Keratinocyte (primary cell): ENCODE data around the gene MLLT3. TPM values are rescaled to one million over a fixed set of nuclear protein-coding genes. Genes with fewer than 3 reads are reported as not detected.

Experiments
- DNase-seq: peaks from one replicate; pipeline ENCODE4 v3.0.0-alpha.2; 2011; ENCODE audit warnings: low read depth, missing footprints, low spot score
- FAIRE-seq: peaks from 2 replicates; lab custom pipeline; 2011; peaks lifted over from hg19 to GRCh38; lab: Jason Lieb, UNC
- H2AFZ ChIP-seq: 2 replicates; pipeline ENCODE4 v1.6.0; 2012; ENCODE audit warnings: low read length, control low read depth, inconsistent platforms; ENCODE audit not compliant: control insufficient read depth
- H3K27ac ChIP-seq: 2 replicates; pipeline ENCODE4 v1.5.1; 2011; ENCODE audit warnings: low read length; ENCODE audit not compliant: control insufficient read depth, insufficient read depth
- H3K27me3 ChIP-seq: 3 replicates; pipeline ENCODE4 v1.6.0; 2011; ENCODE audit warnings: low read length; ENCODE audit not compliant: control insufficient read depth, insufficient read depth; ENCODE audit errors: extremely low read depth
- H3K36me3 ChIP-seq, 2 experiments: 2 replicates in 1 of 2; 3 replicates in 1 of 2; pipeline ENCODE4 v1.5.1; 2011; ENCODE audit warnings: low read length in 2 of 2, mild to moderate bottlenecking in 1 of 2; ENCODE audit not compliant: control insufficient read depth in 2 of 2, insufficient read depth in 2 of 2; ENCODE audit errors: extremely low read depth in 1 of 2
- H3K4me1 ChIP-seq: 3 replicates; pipeline ENCODE4 v1.5.1; 2011; ENCODE audit warnings: low read length; ENCODE audit not compliant: control insufficient read depth, insufficient read depth; ENCODE audit errors: extremely low read depth
- H3K4me2 ChIP-seq: 3 replicates; pipeline ENCODE4 v1.6.0; 2011; ENCODE audit warnings: low read depth, low read length; ENCODE audit not compliant: control insufficient read depth, insufficient read depth; ENCODE audit errors: extremely low read depth
- H3K4me3 ChIP-seq, 3 experiments: fragments of 200-600 bp in 1 of 3; sonication (generic) in 1 of 3; 2 replicates in 2 of 3; 3 replicates in 1 of 3; pipeline ENCODE4 v1.5.1; 2011 to 2016; ENCODE audit warnings: low read length in 3 of 3, mild to moderate bottlenecking in 3 of 3, control low read depth in 2 of 3, inconsistent platforms in 1 of 3, low read depth in 1 of 3, mixed read lengths in 1 of 3, mixed run types in 1 of 3, moderate library complexity in 1 of 3; ENCODE audit not compliant: control insufficient read depth in 2 of 3, insufficient read depth in 2 of 3; ENCODE audit errors: extremely low read depth in 1 of 3
- H3K79me2 ChIP-seq: 2 replicates; pipeline ENCODE4 v1.6.0; 2012; ENCODE audit warnings: low read length; ENCODE audit not compliant: control insufficient read depth, insufficient read depth
- H3K9ac ChIP-seq: 3 replicates; pipeline ENCODE4 v1.6.0; 2011; ENCODE audit warnings: low read length; ENCODE audit not compliant: control insufficient read depth, insufficient read depth; ENCODE audit errors: extremely low read depth
- H3K9me1 ChIP-seq: 3 replicates; pipeline ENCODE4 v1.6.0; 2011; ENCODE audit warnings: low read length; ENCODE audit not compliant: control insufficient read depth, insufficient read depth; ENCODE audit errors: extremely low read depth
- H3K9me3 ChIP-seq: 2 replicates; pipeline ENCODE4 v1.5.1; 2012; ENCODE audit warnings: low read depth, low read length; ENCODE audit not compliant: control insufficient read depth
- H4K20me1 ChIP-seq: 3 replicates; pipeline ENCODE4 v1.6.0; 2011; ENCODE audit warnings: low read length; ENCODE audit not compliant: control insufficient read depth, insufficient read depth; ENCODE audit errors: extremely low read depth
- CTCF ChIP-seq, 3 experiments: IDR thresholded peaks in 1 of 3; conservative IDR thresholded peaks in 1 of 3; optimal IDR thresholded peaks in 1 of 3; 2 replicates in 2 of 3; 3 replicates in 1 of 3; pipeline versions ENCODE3 to v1.5.1; 2011; ENCODE audit warnings: low read length in 3 of 3, mild to moderate bottlenecking in 3 of 3, moderate library complexity in 2 of 3, control low read depth in 1 of 3, inconsistent platforms in 1 of 3; ENCODE audit not compliant: insufficient read depth in 2 of 3; ENCODE audit errors: extremely low read depth in 1 of 3
- EZH2 ChIP-seq: IDR thresholded peaks from one replicate; pipeline ENCODE4 v1.6.1; 2012; ENCODE audit warnings: inconsistent platforms, mild to moderate bottlenecking, low read length, moderate library complexity
- dilution Hi-C: fragments of 300-500 bp; cut with MboI; formaldehyde crosslinking; loops from one replicate; pipeline ENCODE4 v1.7.0; 2020; ENCODE audit warnings: low sequenced_read_pairs; ENCODE audit not compliant: extremely low pct_ligation_motif_present
- polyA plus RNA-seq, 5 experiments: library from polyadenylated mRNA; depleted of rRNA in 3 of 5; stranded (reverse) in 3 of 5; stranded (forward) in 1 of 5; unstranded in 1 of 5; fragments of >200 nt; gene quantifications; 1 replicate in 1 of 5; 2 replicates in 3 of 5; 3 replicates in 1 of 5; pipeline versions ENCODE4 v1.2.1 to v1.2.3, GENCODE V29; 2011 to 2012; ENCODE audit warnings: missing spikeins in 2 of 5, low read depth in 1 of 5, low replicate concordance in 1 of 5

The MLLT3 gene
- polyA plus RNA-seq, 1 donor (not counting 4 experiments of a cell fraction or from before 2014, with no cell fraction given) = 17.0 TPM

DNA sequence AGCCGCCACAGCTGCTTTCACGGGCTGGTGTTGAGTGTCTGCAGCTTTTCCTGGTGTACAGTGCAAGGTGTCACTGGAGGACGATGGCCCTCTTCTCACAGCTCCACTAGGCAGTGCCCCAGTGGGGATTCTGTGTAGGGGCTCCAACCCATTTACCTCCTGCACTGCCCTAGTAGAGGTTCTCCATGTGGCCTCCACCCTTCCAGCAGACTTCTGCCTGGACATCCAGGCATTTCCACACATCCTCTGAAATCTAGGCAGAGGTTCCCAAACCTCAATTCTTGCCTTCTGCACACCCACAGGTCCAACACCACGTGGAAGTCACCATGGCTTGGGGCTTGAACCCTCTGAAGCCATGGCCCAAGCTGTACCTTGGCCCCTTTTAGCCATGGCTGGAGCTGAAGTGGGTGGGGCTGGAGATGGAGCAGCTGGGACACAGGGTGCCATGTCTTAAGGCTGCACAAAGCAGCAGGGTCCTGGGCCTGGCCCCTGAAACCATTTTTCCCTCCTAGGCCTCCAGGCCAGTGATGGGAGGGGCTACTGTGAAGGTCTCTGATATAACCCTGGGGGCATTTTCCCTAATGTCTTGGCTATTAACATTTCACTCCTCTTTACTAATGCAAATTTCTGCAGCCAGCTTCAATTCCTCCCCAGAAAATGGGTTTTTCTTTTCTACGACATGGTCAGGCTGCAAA is 82.0 kb downstream of the MLLT3 start:
- H3K9ac ChIP-seq = no peak overlapping the region
- no peak overlapping the region for H3K4me3 ChIP-seq
- dilution Hi-C loops = no loop called here
- no peaks in the 10 kb centered on the region for H4K20me1 ChIP-seq
- H3K27ac ChIP-seq = no peak overlapping the region
- DNase-seq (no peak), FAIRE-seq (no peak)
- H3K36me3 ChIP-seq = no peaks in the 10 kb centered on the region
- TF ChIP-seq CTCF (optimal IDR thresholded peaks at IDR 0.05 in 1 of 3, IDR thresholded peaks at IDR 0.05 in 1 of 3, conservative IDR thresholded peaks at IDR 0.05 in 1 of 3; ENCODE audit: extremely low read depth in 1 of 3, insufficient read depth in 2 of 3, low read length in 3 of 3) (no peak), EZH2 (no peak)
- H2AFZ ChIP-seq = no peak overlapping the region
- H3K4me2 ChIP-seq = no peak overlapping the region
- no peaks in the 10 kb centered on the region for H3K27me3 ChIP-seq
- H3K9me3 ChIP-seq = peaks cover 6% of the 10 kb centered on the region
- H3K79me2 ChIP-seq = no peaks in the 10 kb centered on the region
- no peaks in the 10 kb centered on the region for H3K4me1 ChIP-seq
- no peaks in the 10 kb centered on the region for H3K9me1 ChIP-seq

GRCh38 chr9:20538956-20539355 is 83.3 kb downstream of the MLLT3 start:
- no peak for TF ChIP-seq CTCF (optimal IDR thresholded peaks at IDR 0.05 in 1 of 3, IDR thresholded peaks at IDR 0.05 in 1 of 3, conservative IDR thresholded peaks at IDR 0.05 in 1 of 3; ENCODE audit: extremely low read depth in 1 of 3, insufficient read depth in 2 of 3, low read length in 3 of 3)
- TF ChIP-seq EZH2 = no peak
- Histone ChIP-seq H3K27ac (no peak overlapping the region), H4K20me1 (no peaks in the 10 kb centered on the region), H3K4me1 (no peaks in the 10 kb centered on the region), H3K79me2 (no peaks in the 10 kb centered on the region), H2AFZ (no peak overlapping the region), H3K9me1 (no peaks in the 10 kb centered on the region), H3K36me3 (no peaks in the 10 kb centered on the region), H3K4me3 (no peak overlapping the region), H3K4me2 (no peak overlapping the region), H3K27me3 (no peaks in the 10 kb centered on the region), H3K9me3 (peaks cover 6% of the 10 kb centered on the region), H3K9ac (no peak overlapping the region)
- DNase-seq (no peak), FAIRE-seq (peak; percentile 13)
- dilution Hi-C loops = no loop called here
